Globus pallidus (tissue), 1 donor: ENCODE measurements around the gene SLC2A1.
A peak's percentile ranks its signal among the peaks of the same experiment; 100 is the strongest.

Source experiments
- DNase-seq: peaks from one replicate; pipeline ENCODE4 v3.0.0-alpha.2; 2015; ENCODE audit warnings: low spot score

Gene SLC2A1

DNA sequence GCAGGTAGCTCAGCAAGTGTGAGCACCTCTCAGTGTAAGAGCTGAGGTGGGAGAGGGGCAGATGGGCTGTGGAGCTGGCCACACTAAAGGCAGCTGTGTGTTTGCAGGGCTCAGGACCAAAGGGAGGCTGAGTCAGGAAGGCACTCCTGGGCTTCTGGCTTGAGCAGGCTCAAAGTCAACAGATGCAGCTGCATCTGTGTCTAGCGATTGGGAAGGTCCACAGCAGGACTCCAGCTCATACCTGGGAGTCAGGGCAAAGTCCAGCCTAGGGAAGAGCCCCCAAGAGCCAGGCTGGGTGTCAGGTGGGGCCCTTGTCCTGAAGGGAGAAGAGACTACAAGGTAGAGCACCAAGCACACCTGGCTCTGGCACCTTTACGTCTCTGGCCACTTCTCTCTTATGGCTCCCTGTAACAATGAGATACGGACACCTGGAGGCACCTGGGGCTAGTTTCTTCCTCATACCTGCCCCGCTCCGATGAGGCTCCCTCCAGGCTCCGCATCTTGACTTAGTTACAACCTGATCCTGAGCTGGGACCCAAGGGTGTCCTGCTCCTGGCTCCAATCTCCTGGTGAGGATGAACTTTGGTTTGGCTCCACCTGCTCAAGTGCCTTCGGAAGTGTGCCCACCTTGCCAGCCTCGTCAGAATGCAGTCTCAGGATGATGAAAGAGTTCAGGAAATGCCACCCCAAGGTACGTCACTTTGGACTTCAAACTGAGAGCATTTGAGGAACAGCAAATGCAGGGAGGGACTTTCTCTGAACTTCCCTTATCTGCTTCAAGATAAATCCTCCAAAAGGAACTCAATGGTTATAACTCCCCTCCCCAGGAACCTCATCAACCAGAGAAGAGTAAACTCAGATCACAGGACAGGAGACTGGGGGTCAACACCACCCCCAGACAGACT lies 21.5 kb upstream of the SLC2A1 start:
- DNase-seq = no peak

DNA sequence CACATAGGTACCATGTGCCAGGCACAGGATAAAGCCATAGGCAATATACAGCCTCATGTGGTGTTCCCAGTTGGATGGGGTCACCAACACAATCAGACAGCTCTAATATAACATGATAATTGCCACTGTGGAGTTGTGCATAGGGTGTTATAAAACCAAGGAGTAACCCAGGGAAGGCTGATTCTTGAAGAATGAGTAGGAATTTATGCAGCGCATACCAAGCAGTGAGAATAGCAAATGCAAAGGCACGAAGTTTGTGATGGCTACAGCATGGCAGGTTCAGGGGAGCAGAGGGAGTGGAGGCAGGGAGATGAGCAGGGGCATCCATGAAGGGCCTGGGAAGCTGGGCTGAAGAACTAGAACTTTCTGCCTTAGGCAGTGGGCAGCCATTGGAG lies 20.4 kb upstream of the SLC2A1 start:
- DNase-seq = no peak

DNA sequence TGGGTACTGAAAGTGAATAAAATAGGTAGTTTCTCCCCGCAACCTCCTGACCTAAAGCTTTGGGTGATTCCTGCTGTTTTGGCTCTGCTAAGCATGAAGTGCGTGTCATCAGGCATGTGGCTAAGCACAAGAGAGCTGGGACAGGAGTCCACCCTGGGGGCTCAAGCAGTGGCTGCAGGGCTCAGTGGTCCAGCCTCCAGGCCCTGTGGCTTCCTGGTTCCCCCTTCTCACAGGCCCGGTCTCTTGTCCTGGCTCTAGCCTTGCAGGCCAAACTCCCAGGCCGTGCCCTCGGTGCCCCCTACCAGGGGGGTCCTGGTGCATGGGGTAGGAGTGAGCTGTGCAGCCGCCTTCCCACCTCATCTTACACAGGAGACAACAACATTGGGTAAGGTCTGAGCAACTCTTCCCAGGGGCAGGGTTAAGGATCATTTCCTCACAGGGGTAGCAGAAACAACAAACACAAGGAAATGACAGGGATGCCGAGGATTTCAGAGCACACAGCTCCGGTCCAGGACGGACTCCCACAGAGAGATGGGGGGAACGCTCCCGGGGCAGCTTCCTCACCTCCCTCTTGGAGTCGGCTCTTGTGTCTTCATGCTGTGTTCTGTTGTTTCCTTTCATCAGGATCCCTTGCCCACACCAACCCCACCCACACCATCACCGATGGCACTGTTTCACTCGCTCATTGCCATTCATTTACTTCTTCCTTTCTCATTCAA lies 19.8 kb upstream of the SLC2A1 start:
- no peak for DNase-seq

DNA sequence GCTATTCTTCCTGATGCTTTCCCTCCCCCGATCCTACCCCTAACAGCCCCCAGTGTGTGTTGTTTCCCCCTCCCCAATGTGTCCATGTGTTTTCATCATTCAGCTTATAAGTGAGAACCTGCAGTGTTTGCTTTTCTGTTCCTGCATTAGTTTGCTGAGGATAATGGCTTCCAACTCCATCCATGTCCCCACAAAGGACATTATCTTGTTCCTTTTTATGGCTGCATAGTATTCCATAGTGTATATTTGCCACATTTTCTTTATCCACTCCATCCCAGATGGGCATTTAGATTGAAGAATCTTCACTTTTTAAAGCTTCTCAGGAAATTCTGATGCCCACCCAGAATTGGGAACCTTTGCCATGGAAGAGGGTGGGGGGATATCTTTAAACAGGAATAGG lies 19.0 kb upstream of the SLC2A1 start:
- no peak for DNase-seq

DNA sequence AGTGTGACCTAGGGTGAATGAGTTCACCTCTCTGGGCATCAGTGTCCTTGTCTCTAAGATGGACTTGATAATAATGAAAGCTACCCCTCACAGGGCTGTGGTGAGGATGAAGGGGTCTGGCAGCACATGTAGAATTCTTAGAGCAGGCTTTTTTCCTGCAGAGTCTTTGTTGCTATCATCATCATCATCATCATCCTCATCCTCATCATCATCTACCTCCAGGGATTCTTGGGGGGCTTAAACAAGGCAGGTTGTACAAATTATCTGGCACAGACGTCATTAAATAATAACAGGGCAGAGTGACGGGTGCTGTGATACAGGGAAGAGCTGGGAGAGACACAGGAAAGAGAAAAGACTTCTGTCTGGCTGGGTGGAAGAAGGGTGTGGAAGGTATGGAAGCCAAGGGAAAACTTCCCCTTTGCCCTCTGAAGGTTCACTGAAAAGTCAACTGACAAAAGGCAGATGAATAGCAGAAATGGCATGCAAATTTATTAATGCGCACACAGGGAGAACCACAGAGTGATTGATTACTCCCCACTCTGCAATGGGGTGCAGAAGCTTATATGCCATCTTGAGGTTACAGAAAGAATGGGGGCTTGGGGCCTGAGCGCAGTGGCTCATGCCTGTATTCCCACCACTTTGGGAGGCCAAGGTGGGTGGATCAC lies 17.0 kb upstream of the SLC2A1 start:
- DNase-seq = no peak

DNA sequence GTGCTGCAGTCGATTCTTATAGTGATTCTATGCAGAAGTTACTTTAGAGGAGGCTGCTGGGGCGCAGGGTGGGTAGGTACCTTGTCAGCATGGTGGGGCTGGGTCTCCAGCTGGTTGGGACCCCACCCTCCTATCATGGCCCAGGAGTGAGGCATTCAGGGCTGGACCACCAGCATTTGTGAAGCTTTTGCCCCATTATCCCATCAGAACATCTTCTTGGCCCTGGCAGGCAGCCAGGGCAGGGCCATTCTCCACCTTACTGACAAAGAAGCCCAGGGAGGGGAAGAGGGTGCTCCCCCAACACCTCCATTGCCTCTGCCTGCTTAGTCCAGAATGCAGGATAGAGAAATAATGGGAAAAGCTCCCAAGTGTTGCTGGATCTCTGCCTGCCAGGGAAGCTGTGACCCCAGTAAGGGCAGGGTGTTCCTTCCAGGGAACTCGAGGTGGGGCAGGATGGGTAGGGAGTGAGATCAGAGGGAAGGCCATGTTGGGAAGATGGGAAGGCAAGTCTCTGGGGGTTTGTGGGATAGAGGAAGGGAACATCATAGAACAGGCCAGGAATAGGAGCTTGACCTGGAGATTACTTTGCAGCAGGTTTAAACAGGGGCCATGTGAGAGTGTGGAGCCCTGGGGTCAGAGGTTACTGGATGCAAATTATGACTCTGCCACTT lies 16.2 kb upstream of the SLC2A1 start:
- no peak for DNase-seq

DNA sequence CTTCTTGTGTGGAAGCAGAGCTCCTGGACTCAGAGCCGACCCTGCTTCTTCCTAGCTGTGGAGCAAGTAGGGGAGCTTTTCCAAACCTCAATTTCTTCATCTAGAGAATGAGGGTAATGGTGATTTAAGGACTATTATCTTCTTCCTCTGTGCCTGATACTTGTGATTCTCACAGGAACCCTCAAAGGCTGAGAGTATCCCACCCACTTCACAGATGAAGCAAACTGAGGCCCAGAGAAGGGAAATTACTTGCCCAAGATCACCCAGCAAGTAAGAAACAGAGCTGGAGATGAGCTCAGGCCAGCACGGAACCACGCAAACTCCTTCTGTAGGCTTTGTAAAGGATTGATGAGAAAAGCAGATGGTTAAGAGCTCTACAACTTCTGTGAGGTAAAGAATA lies 15.1 kb upstream of the SLC2A1 start:
- no peak for DNase-seq

DNA sequence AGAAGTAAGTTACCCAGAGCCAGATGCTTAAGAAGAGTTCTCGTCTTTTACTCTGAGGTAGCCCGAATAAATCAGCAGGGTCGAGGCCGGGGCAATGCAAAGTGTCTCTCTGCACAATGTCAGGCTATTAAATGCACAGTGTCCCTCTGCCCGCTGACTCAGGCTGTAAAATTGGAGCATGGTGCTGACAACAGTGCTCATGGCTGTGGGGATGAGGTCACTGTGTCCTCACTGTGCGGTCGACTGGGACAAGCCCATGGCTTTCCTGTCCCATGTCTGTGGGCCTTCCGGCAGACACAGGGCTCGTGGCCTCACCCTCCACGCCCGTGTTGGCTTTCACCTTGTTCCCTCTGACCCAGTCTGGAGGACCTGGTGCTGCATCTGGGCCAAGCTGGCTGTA lies 14.6 kb upstream of the SLC2A1 start:
- no peak for DNase-seq

DNA sequence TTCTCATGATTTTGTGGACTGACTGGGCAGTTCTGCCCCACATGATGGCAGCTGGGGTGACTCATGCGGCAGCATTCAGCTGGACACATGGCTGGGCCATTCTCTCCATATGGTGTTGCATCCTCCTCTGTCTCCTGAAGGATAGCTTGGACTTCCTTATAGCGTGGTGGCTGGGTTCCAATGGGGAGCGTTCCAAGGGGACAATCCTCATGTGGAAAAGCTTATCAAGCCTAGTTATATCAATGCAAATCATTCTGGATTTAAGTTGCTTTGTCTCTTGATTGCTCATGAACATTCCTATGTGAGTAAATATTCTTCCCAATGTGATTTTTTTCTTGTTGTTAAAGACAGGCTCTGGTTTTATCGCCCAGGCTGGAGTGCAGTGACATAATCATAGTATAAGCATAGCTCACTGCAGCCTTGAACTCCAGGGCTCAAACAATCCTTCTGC lies 13.2 kb upstream of the SLC2A1 start:
- DNase-seq = no peak

DNA sequence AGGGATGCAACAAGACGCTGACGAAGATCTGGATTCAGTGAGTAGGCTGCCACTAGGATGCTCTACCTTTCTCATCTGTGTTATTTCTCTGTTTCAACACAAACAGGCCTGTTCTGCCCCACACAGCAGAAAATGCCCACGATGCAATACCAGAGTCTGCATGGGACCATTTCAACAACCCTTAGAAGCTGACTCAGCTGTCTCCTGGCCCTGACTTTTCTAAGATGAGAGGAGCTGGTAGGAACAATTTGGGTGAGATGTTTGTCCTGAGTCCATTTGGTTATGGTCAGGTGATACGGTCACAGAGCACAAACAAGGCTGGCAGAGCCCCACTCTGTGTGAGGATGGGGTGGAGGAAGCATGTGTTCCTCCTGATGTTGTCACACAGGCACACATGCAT lies 11.5 kb upstream of the SLC2A1 start:
- no peak for DNase-seq

DNA sequence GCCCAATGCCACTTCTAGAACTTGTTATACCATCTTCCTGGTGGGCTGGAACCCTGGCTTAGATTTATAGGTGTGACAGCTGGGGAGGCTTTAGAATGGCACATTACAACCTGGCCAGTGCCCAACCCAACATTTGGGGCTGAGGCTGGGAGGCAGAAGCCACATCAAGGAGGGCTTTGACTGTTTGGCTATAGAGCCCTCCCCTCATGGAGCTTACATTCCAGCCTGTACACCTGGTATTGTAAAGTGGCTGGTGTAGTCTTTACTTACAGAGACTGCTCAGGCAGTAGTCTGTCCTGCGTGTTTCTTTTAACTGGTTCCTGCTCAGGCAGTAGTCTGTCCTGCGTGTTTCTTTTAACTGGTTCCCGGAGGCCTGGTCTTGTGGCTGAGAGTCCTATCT lies 10.0 kb upstream of the SLC2A1 start:
- DNase-seq = no peak

DNA sequence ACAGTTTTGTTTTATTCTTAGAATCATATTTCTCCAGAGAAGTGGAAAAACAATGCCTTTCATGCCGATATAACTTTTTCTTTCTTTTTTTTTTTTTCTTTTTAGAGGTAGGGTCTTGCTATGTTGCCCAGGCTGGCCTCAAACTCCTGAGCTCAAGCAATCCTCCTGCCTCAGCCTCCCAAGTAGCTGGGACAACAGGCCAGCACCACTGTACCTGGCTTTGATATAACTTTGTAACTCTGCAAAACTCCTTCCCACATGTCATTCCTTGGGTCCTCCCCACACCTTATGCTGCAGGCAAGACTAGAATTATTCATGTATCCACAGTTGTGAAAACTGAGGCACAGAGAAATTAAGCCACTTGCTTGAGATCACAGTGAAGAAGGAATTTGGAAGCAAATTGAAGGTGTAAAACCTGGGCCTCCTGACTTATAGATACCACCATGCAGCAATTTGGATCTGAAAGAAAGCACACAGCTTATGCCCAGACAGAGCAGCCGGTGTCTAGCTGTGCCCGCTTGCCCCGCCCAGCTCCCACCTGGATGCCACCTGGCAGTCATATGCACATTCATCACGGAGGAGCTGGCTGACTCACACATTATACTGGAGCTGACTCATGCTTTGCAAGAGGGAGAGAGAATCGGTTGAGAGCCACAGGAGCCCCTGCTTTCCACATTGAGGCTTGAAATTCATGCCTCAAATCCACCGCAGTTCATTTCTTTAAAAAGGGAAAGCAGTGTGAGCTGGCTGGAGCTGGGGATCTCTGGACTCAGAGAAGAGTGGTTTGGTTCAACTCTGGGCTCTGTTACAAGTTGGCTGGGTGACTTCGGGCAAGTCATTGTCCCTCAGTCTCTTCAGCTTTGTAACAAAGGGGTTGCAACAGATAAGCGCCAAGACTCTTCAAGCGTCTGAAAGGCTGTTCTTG lies 8.3 kb upstream of the SLC2A1 start:
- no peak for DNase-seq

DNA sequence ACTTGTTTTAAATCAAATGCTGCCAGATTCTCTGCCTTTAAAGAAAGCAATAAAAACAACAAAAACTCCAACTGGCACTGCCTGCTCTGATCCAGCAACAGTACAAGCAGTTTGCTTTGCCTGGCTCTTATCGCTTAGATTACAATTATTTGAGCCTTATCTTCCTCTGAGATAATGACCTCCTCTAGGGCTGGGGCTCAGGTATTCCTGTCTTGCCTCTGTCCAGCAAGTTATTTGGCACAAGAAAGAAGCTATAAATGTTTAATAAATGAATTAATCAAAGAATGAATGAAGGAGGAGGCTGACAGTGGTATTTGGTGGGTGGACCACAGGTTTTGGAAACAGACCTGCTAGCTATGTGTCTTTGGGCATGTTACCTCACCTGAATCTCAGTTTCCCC lies 6.7 kb upstream of the SLC2A1 start:
- DNase-seq = no peak

DNA sequence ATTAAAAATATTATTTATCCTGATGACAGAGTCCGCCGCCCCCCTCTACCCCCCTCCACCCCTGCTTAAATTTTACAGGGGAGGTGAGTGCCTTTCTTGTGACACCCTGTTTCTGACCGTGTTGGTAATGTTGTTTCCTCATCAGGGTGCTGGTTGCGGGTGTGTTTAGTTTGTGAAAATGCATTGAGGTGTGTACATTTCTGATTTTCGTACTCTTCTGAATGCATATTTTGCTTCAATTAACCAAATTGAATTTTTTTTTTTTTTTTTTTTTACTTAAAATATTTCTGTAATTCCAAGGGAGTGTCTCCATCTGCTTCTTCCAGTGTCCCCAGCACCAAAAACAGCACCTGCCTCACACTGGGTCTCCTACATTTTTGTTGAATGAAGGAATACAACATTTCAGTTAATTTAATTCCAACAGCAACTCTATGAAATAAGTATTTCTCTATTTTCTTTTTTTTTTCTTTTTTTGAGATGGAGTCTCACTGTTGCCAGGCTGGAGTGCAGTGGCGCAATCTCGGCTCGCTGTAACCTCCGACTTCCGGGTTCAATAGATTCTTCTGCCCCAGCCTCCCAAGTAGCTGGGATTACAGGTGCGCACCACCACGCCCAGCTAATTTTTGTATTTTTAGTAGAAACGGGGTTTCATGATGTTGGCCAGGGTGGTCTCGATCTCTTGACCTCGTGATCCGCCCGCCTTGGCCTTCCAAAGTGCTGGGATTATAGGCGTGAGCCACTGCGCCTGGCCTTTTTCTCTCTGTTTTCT lies 5.6 kb upstream of the SLC2A1 start:
- no peak for DNase-seq

DNA sequence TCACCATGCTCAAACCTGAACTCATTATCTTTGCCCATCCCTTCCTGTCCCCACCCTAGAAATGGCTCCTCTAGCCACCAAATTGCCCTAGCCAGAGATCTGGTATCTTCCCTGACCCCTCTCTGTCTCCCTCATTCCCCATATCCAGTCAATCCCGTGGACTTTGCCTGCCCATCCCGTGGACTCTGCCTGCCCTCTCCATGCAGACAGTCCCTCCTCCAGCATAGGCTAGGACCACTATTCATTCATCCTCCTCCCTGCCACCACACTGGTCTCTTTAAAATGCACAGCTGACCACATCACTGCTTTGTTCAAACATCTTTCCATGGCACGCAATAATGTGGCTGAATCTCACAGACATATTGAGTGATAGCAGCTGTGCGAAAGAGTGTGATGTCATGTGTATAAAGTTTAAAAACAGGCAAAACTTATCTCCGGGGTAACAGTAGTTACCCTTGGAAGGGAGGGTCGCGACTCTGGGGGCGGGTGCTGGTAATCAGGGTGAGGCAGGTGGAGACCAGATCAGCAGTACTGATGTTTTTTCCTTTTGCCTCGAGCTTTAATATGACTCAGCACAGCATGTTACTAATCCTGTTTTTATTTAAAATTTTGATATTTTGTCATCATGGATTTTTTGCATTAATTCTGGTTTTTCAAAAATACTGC lies 4.8 kb upstream of the SLC2A1 start:
- no peak for DNase-seq

DNA sequence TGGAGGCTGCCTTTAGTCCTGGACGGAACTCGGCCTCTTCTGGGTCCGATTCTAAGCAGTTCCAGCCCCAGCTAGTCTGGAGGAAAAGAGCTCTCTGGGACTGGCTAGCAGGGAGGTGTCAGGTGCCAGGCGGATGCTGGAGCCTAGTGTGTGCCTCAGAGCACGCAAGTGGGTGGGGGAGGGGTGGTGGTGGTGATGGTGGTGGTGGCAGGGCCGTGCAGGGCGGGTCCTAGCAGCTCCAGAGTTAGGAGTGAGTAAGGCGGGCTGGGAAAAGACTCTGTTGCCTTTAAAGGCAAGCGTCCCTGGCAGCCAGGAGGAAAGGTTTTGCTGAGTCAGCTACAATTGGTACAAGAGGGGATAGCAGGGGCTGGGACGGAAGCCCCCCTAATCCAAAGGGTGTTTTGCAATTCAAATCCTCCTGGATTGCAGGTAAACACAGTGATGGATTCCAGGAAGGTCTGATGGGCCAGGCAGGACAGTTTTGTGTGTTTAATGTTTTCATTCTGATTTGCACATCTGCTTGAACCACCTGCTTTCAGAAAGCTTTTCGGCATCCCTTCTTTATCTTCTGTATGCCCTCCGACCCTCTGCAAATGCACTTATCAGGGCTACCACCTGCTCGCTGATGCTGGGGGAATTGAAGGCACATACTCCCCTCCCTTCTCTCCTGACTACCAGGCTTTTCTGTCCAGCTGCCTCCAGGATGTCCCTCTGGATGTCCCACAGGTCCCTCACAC lies 4.1 kb upstream of the SLC2A1 start:
- DNase-seq = no peak

DNA sequence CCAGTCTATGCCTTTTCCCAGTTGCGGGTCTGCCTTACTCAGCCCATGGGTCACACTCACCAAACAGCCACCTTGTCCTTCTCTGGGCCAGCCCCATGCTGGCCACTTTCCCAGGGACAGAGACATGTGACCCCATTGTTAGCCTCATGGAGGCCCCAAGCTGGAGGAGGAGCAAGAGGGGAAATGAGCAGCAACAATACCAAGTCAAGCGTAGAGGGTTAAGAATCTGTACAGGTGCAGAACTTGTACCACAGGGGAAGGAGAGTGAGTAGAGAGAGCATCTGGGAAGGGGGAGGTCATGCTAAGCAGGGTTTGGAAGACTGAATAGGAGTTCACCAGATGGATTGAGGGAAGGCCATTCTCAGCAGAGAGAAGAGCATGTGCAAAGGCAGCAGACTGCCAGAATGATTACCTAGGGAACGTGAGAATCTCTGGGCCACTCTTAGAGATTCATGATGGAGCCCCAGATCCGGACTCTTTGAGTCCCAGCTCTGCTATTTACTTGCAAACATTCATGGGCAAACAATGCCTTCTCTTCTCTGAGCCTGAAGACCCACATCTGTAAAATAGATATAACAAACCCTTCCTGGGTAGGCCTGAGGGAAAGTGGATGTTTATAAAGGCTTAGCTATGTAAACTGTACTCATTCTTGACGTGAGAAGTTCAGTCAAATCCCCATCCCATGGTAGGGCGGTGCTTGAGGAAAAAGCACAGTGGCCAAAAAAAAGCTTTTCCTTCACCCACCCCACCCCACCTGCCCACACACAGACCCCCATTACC lies 2.8 kb upstream of the SLC2A1 start:
- peak; percentile 86 for DNase-seq

DNA sequence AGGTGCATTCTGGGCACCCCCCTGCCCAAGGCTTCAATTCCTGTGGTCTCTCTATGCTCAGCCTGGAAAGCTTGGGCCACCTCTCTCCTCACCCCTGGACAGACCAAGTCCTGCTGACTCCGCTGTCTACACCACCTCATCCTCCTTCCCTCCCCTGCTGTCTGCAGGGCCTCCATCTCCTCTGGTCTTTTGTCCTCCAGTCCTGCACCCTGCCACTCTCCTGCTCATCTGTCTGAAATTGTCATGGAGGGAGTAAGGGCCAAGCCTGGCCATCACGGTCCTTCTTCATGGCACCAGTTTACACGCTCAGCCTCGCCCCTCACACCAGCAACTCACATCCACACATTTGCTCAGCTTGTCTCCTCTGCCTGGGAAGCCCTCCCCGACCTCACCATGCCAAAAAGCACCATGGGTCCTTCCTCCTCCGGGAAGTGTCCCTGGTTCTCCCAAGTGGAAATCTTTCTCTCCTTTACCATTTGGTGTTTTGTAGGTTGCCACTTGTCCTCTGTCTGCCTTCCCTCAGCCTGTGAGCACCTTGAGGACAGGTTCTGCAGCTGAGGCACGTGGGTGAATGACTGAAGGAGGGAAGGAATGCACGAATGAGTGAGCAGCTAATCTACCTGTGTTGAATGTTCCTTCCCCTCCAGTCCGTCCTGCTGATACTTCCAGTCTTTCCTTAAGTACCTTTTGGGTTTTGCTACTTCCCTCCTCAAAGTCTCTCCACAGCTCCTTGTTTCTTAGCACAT lies 2.1 kb upstream of the SLC2A1 start:
- DNase-seq = no peak
